ENCODE data around the gene IZUMO2. TPM values are rescaled to one million over a fixed set of nuclear protein-coding genes. Genes with fewer than 3 reads are reported as not detected.
A peak's percentile ranks its signal among the peaks of the same experiment; 100 is the strongest.
"Not testable (repeated sequence)": the region's sequence is repeated elsewhere in the genome, so short reads cannot be mapped to it uniquely, and the experiment has no call there.

IZUMO2 gene
- total RNA-seq, 1 experiment from 2014 or later: not detected

- RAD21 ChIA-PET (ENCODE audit: low non-redundant PET in 1 of 2, low total read pairs in 2 of 2, uncharacterized antibody in 2 of 2, unreplicated experiment in 2 of 2); H3K9me2 ChIP-seq (ENCODE audit: insufficient read depth); H3K9me3 ChIP-seq (ENCODE audit: control insufficient read depth in 1 of 2, insufficient read depth in 1 of 2, low read depth in 1 of 2, low read length in 2 of 2); H4K20me1 ChIP-seq (ENCODE audit: insufficient read depth); H3K4me3 ChIP-seq (replicated peaks in 1 of 2; ENCODE audit: low read depth in 1 of 2, low read length in 2 of 2); BruUV-seq (replicated peaks); H3K27ac ChIP-seq (ENCODE audit: low read depth, low read length); H2AFZ ChIP-seq (ENCODE audit: low read depth, low read length, poor library complexity, severe bottlenecking); H3K79me2 ChIP-seq (ENCODE audit: insufficient read depth, low read length); H3K27me3 ChIP-seq (ENCODE audit: insufficient read depth, low read length); DNase-seq (ENCODE audit: low read depth, low spot score); POLR2A ChIA-PET; H3K36me3 ChIP-seq (ENCODE audit: control insufficient read depth in 1 of 2, insufficient read depth in 2 of 2, low read length in 2 of 2); H3K9ac ChIP-seq (ENCODE audit: low read length); H3K4me2 ChIP-seq (ENCODE audit: low read length); CTCF ChIA-PET; intact Hi-C loops (cut with micrococcal nuclease); H3K4me1 ChIP-seq (ENCODE audit: control insufficient read depth in 1 of 2, insufficient read depth in 2 of 2, low read length in 2 of 2): not testable (repeated sequence)
- peak in 2 of 3 experiments; percentile 6 to 11; a peak in 1 of 6 replicates for TF ChIP-seq CTCF (IDR thresholded peaks at IDR 0.05 in 2 of 3, conservative IDR thresholded peaks at IDR 0.05 in 1 of 3; ENCODE audit: borderline replicate concordance in 1 of 3, insufficient read depth in 1 of 3, low read depth in 2 of 3, low read length in 2 of 3)
- ATAC-seq: peak; percentile 62
These were observed 21.2 kb downstream of the IZUMO2 start for GRCh38 chr19:50141921-50142320.

DNA sequence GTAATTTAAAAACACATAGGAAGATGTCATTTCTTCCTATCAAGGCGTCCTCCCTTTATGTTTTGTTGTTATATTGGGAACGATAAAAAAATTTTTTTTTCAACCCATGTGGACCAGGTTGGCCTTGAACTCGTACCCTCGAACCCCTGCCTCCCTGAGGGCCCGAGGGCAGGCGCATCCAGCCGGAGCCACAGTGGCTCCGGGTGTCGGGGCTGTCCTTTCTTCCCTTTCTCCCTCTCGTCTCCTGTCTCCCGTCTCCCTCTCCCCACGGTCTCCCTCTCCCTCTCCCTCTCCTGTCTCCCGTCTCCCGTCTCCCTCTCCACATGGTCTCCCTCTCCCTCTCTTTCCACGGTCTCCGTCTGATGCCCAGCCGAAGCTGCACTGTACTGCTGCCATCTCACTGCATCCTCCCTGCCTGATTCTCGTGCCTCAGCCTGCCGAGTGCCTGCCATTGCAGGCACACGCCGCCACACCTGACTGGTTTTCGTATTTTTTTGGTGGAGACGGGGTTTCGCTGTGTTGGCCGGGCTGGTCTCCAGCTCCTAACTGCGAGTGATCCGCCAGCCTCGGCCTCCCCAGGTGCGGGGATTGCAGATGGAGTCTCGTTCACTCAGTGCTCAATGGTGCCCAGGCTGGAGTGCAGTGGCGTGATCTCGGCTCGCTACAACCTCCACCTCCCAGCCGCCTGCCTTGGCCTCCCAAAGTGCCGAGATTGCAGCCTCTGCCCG, 22.8 kb downstream of the IZUMO2 start:
- intact Hi-C loops (cut with micrococcal nuclease); H3K4me3 ChIP-seq (replicated peaks in 1 of 2; ENCODE audit: low read depth in 1 of 2, low read length in 2 of 2); H3K9me3 ChIP-seq (ENCODE audit: control insufficient read depth in 1 of 2, insufficient read depth in 1 of 2, low read depth in 1 of 2, low read length in 2 of 2); H3K9ac ChIP-seq (ENCODE audit: low read length); RAD21 ChIA-PET (ENCODE audit: low non-redundant PET in 1 of 2, low total read pairs in 2 of 2, uncharacterized antibody in 2 of 2, unreplicated experiment in 2 of 2); H3K4me2 ChIP-seq (ENCODE audit: low read length); H2AFZ ChIP-seq (ENCODE audit: low read depth, low read length, poor library complexity, severe bottlenecking); H3K9me2 ChIP-seq (ENCODE audit: insufficient read depth); H4K20me1 ChIP-seq (ENCODE audit: insufficient read depth); CTCF ChIA-PET; H3K4me1 ChIP-seq (ENCODE audit: control insufficient read depth in 1 of 2, insufficient read depth in 2 of 2, low read length in 2 of 2); DNase-seq (ENCODE audit: low read depth, low spot score); H3K36me3 ChIP-seq (ENCODE audit: control insufficient read depth in 1 of 2, insufficient read depth in 2 of 2, low read length in 2 of 2); H3K27me3 ChIP-seq (ENCODE audit: insufficient read depth, low read length); H3K27ac ChIP-seq (ENCODE audit: low read depth, low read length); ATAC-seq; H3K79me2 ChIP-seq (ENCODE audit: insufficient read depth, low read length); BruUV-seq (replicated peaks); POLR2A ChIA-PET: not testable (repeated sequence)

Data from HCT116 (cell line).